OCI-LY7 (cell line): ENCODE results near the gene C15orf62.

Experiments
- EZH2phosphoT487 ChIP-seq: fragments of 200-600 bp; sonication (generic); IDR thresholded peaks from 2 replicates; pipeline ENCODE4 v1.6.1; 2018; ENCODE audit warnings: low read depth, borderline replicate concordance, mild to moderate bottlenecking, mixed run types, antibody characterized with exemption, low read length, moderate library complexity, mixed read lengths
- TF ChIP-seq, protein P1 (sequence below): fragments of 200-600 bp; sonication (generic); conservative IDR thresholded peaks from 2 replicates; pipeline ENCODE4 v1.5.1; 2014; ENCODE audit warnings: mild to moderate bottlenecking, antibody characterized with exemption, low read length, moderate library complexity, mixed read lengths

DNA sequence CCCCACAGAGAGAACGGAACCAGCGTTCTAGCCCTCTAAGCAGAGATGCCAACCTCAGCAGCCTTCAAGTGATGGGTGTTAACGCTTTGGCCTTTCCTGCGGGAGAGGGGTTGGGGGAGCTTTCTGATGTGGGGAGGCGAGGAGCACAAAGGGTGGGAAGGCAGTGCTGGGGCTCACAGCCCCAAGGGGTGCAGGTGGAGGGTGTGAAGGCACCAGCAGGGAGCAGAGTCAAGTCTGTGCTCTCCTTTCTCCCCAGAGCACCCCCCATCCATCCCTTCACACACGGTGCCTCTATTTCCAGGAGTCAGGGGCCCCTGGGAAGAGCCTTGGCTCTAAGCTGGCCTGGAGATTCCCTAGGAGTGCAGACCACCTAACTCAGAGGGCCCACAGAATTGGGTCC lies 4.1 kb downstream of the C15orf62 start:
- TF ChIP-seq, protein P1, sequence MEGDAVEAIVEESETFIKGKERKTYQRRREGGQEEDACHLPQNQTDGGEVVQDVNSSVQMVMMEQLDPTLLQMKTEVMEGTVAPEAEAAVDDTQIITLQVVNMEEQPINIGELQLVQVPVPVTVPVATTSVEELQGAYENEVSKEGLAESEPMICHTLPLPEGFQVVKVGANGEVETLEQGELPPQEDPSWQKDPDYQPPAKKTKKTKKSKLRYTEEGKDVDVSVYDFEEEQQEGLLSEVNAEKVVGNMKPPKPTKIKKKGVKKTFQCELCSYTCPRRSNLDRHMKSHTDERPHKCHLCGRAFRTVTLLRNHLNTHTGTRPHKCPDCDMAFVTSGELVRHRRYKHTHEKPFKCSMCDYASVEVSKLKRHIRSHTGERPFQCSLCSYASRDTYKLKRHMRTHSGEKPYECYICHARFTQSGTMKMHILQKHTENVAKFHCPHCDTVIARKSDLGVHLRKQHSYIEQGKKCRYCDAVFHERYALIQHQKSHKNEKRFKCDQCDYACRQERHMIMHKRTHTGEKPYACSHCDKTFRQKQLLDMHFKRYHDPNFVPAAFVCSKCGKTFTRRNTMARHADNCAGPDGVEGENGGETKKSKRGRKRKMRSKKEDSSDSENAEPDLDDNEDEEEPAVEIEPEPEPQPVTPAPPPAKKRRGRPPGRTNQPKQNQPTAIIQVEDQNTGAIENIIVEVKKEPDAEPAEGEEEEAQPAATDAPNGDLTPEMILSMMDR, result no peak
- TF ChIP-seq EZH2phosphoT487, result no peak
